Measurements from ENCODE around the gene PRG3. TPM values are rescaled to one million over a fixed set of nuclear protein-coding genes. Genes with fewer than 3 reads are reported as not detected.

The PRG3 gene
- total and polyA plus RNA-seq, 2 of the 4 experiments (the other 2 are of a cell fraction) = not detected

DNA sequence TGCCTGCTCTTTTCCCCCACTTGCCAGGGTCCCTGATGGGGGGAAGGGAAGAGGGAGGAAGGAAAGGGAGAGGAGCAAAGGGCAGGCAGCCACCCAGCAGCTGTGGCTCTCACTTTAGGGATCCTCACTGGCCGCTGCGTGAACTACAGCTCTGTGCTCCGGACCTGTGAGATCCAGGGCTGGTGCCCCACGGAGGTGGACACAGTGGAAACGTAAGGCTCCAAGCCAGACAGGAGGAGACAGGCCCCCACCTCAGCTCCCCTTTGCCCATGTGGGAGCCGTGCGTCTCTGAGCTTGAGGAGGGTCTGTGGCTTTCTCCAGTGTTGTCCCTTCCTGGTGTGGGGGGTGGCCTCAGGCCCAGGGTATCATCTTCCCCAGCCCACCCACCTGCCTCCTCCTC lies 32.9 kb downstream of the PRG3 start:
- in situ Hi-C loops (cut with MboI; ENCODE audit: low sequenced_read_pairs) (no loop called here), intact Hi-C loops (cut with micrococcal nuclease) (loop anchor here (10.0 kb wide), 1 partner anchor 1177 kb away; no protein-coding TSS in a partner anchor), dilution Hi-C loops (cut with HindIII; ENCODE audit: low sequenced_read_pairs, unreplicated experiment) (no loop called here)
- Histone ChIP-seq H3K9me1 (ENCODE audit: insufficient read depth, low read length) (no peaks in the 10 kb centered on the region), H3K56ac (ENCODE audit: extremely low read depth, insufficient read depth, low read length) (no peak overlapping the region), H3K9ac (ENCODE audit: low read depth, low read length) (no peak overlapping the region), H2AK9ac (replicated peaks; ENCODE audit: low read depth, low read length, poor library complexity) (no peak overlapping the region), H4K8ac (ENCODE audit: low read depth in 2 of 2, low read length in 2 of 2) (no peak overlapping the region), H2BK120ac (ENCODE audit: low read depth, low read length) (no peak overlapping the region), H2AK5ac (ENCODE audit: low read depth, low read length) (no peak overlapping the region), H3K27ac (ENCODE audit: insufficient read depth, low read length) (no peak overlapping the region), H2AFZ (replicated peaks; ENCODE audit: low read length, poor library complexity) (no peak overlapping the region), H3K23ac (ENCODE audit: low read depth, low read length) (no peak overlapping the region), H3K4me2 (ENCODE audit: low read depth, low read length) (no peak overlapping the region), H3K9me3 (ENCODE audit: control insufficient read depth, insufficient read depth, low read length) (peaks cover 5% of the 10 kb centered on the region; the same call in 1 of the 2 replicates), H3K4ac (ENCODE audit: low read depth, low read length) (no peak overlapping the region), H4K91ac (ENCODE audit: insufficient read depth, low read depth, low read length) (no peak overlapping the region), H3K4me3 (ENCODE audit: insufficient read depth, low read depth, low read length) (no peak overlapping the region), H3K4me1 (ENCODE audit: control insufficient read depth, insufficient read depth, low read length) (peaks cover 2% of the 10 kb centered on the region; the same call in 1 of the 2 replicates), H3K36me3 (ENCODE audit: control insufficient read depth, insufficient read depth, low read length) (no peaks in the 10 kb centered on the region), H3K79me1 (ENCODE audit: low read depth in 1 of 2, low read length in 2 of 2) (no peaks in the 10 kb centered on the region), H4K20me1 (ENCODE audit: insufficient read depth, low read length) (no peaks in the 10 kb centered on the region), H2BK5ac (ENCODE audit: low read depth, low read length, poor library complexity, severe bottlenecking) (no peak overlapping the region), H4K5ac (ENCODE audit: low read depth, low read length) (no peak overlapping the region), H3K18ac (ENCODE audit: low read depth, low read length) (no peak overlapping the region), H2BK20ac (ENCODE audit: low read depth, low read length) (no peak overlapping the region), H2BK15ac (ENCODE audit: low read depth, low read length) (no peak overlapping the region), H3K27me3 (ENCODE audit: control insufficient read depth, insufficient read depth, low read length) (peaks cover 9% of the 10 kb centered on the region), H3K14ac (replicated peaks; ENCODE audit: low read depth, low read length) (no peak overlapping the region)
- TF ChIP-seq CEBPB (IDR thresholded peaks at IDR 0.05; ENCODE audit: low read depth, low read length) = no peak
- no peak for TF ChIP-seq BHLHE40 (IDR thresholded peaks at IDR 0.05; ENCODE audit: low read depth, low read length)
- no peak for TF ChIP-seq SMC3 (IDR thresholded peaks at IDR 0.05; ENCODE audit: low read depth, low read length)
- TF ChIP-seq RCOR1 (IDR thresholded peaks at IDR 0.05; ENCODE audit: insufficient replicate concordance, low read length) = no peak
- TF ChIP-seq, protein P1, sequence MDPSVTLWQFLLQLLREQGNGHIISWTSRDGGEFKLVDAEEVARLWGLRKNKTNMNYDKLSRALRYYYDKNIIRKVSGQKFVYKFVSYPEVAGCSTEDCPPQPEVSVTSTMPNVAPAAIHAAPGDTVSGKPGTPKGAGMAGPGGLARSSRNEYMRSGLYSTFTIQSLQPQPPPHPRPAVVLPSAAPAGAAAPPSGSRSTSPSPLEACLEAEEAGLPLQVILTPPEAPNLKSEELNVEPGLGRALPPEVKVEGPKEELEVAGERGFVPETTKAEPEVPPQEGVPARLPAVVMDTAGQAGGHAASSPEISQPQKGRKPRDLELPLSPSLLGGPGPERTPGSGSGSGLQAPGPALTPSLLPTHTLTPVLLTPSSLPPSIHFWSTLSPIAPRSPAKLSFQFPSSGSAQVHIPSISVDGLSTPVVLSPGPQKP (IDR thresholded peaks at IDR 0.05; ENCODE audit: borderline replicate concordance, low read depth, low read length) = no peak
- TF ChIP-seq POLR2A (IDR thresholded peaks at IDR 0.05; ENCODE audit: low read depth, low read length) = no peak
- TF ChIP-seq, protein P2, sequence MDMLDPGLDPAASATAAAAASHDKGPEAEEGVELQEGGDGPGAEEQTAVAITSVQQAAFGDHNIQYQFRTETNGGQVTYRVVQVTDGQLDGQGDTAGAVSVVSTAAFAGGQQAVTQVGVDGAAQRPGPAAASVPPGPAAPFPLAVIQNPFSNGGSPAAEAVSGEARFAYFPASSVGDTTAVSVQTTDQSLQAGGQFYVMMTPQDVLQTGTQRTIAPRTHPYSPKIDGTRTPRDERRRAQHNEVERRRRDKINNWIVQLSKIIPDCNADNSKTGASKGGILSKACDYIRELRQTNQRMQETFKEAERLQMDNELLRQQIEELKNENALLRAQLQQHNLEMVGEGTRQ (IDR thresholded peaks at IDR 0.05; ENCODE audit: low read depth, low read length) = no peak
- no peak for TF ChIP-seq RAD21 (IDR thresholded peaks at IDR 0.05; ENCODE audit: low read length)
- TF ChIP-seq MAZ (IDR thresholded peaks at IDR 0.05; ENCODE audit: borderline replicate concordance, low read depth, low read length) = no peak
- TF ChIP-seq CHD1 (IDR thresholded peaks at IDR 0.05; ENCODE audit: low read depth, low read length) = no peak
- TF ChIP-seq MXI1 (IDR thresholded peaks at IDR 0.05; ENCODE audit: borderline replicate concordance, low read depth, low read length) = no peak
- TF ChIP-seq MAFK (IDR thresholded peaks at IDR 0.05; ENCODE audit: low read depth, low read length) = no peak
- no TSS peak for BruUV-seq (replicated peaks)
- POLR2A ChIA-PET (ENCODE audit: unreplicated experiment) = no interaction called here
- CTCF ChIA-PET = no interaction called here
- DNase-seq = no peak
- ATAC-seq (ENCODE audit: low read depth) = no peak; the same call in 1 of the 2 replicates
- no CpG with 5 or more reads among the region's 7 CpGs for WGBS, 2 experiments (ENCODE audit: extremely low coverage in 2 of 2, insufficient read length in 1 of 2)

All from IMR-90 (cell line).